Stimulated activated CD8-positive, alpha-beta memory T cell treated with anti-CD3 and anti-CD28 coated beads, Interleukin-12 subunit alpha, Interleukin-12 subunit beta, amount 100 ng/mL, for 24 hours (primary cell): ENCODE results near the gene CNEP1R1.
"Not testable (repeated sequence)": the region's sequence is repeated elsewhere in the genome, so short reads cannot be mapped to it uniquely, and the experiment has no call there.

Experiments
- DNase-seq: peaks from one replicate; pipeline ENCODE4 v3.0.0-alpha.2; 2020; ENCODE audit errors: extremely low read depth

CNEP1R1 gene

GRCh38 chr16:50024684-50025536 is at the start of gene CNEP1R1:
Gene CNEP1R1 (plus strand): TSS chr16:50025225. CDS start chr16:50025316, 91 bp downstream.
- DNase-seq, result peak; percentile 76

- no peak for DNase-seq
Observed at GRCh38 chr16:49977427-49977826, 47.6 kb upstream of the CNEP1R1 start.

GRCh38 chr16:49978569-49979326 is 46.3 kb upstream of the CNEP1R1 start:
- DNase-seq, result no peak

- no peak for DNase-seq
Observed at GRCh38 chr16:49980166-49980565, 44.9 kb upstream of the CNEP1R1 start.

GRCh38 chr16:49986351-49987124 is 38.5 kb upstream of the CNEP1R1 start:
- no peak for DNase-seq

GRCh38 chr16:49987381-49987780 is 37.6 kb upstream of the CNEP1R1 start:
- no peak for DNase-seq

- no peak for DNase-seq
Observed at GRCh38 chr16:49992825-49993224, 32.2 kb upstream of the CNEP1R1 start.

- no peak for DNase-seq
Observed at GRCh38 chr16:49993579-49993978, 31.4 kb upstream of the CNEP1R1 start.

- no peak for DNase-seq
Observed at GRCh38 chr16:49994006-49994405, 31.0 kb upstream of the CNEP1R1 start.

GRCh38 chr16:49995720-49996119 is 29.3 kb upstream of the CNEP1R1 start:
- DNase-seq, result no peak

- no peak for DNase-seq
Observed at GRCh38 chr16:49997721-49998251, 27.2 kb upstream of the CNEP1R1 start.

- DNase-seq, result no peak
Observed at GRCh38 chr16:49998991-49999390, 26.0 kb upstream of the CNEP1R1 start.

- no peak for DNase-seq
Observed at GRCh38 chr16:50001144-50001543, 23.9 kb upstream of the CNEP1R1 start.

GRCh38 chr16:50002190-50002589 is 22.8 kb upstream of the CNEP1R1 start:
- DNase-seq, result no peak

GRCh38 chr16:50004239-50004638 is 20.8 kb upstream of the CNEP1R1 start:
- DNase-seq, result no peak

- no peak for DNase-seq
Observed at GRCh38 chr16:50006964-50007363, 18.1 kb upstream of the CNEP1R1 start.

- DNase-seq, result no peak
Observed at GRCh38 chr16:50007744-50008143, 17.3 kb upstream of the CNEP1R1 start.

- DNase-seq, result no peak
Observed at GRCh38 chr16:50010212-50010611, 14.8 kb upstream of the CNEP1R1 start.

- no peak for DNase-seq
Observed at GRCh38 chr16:50011707-50012106, 13.3 kb upstream of the CNEP1R1 start.

GRCh38 chr16:50012182-50012581 is 12.8 kb upstream of the CNEP1R1 start:
- DNase-seq, result no peak

- DNase-seq, result not testable (repeated sequence)
Observed at GRCh38 chr16:50014211-50014610, 10.8 kb upstream of the CNEP1R1 start.

- DNase-seq, result no peak
Observed at GRCh38 chr16:50015631-50016030, 9.4 kb upstream of the CNEP1R1 start.
